HL-60 (cell line): ENCODE data around the gene ZDHHC16.
"Not testable (repeated sequence)": the region's sequence is repeated elsewhere in the genome, so short reads cannot be mapped to it uniquely, and the experiment has no call there.

Source experiments
- DNase-seq, 2 experiments: peaks; one replicate each; pipeline ENCODE4 v3.0.0-alpha.2; 2010 to 2020; ENCODE audit warnings: low read depth in 1 of 2, low spot score in 1 of 2
- H3K27ac ChIP-seq: fragments of 250-450 bp; sonication (Bioruptor Pico); replicated peaks from 2 replicates; pipeline ENCODE4 v1.5.1; 2020; ENCODE audit warnings: mild to moderate bottlenecking, moderate library complexity
- H3K27me3 ChIP-seq: fragments of 250-450 bp; sonication (Bioruptor Pico); 2 replicates; pipeline ENCODE4 v1.5.1; 2021; ENCODE audit warnings: mild to moderate bottlenecking, moderate library complexity; ENCODE audit not compliant: insufficient read depth, poor library complexity, severe bottlenecking
- H3K4me3 ChIP-seq: replicated peaks from 2 replicates; pipeline ENCODE4 v1.5.1; 2011; ENCODE audit warnings: mild to moderate bottlenecking, control low read depth, low read length; ENCODE audit not compliant: insufficient read depth
- GABPA ChIP-seq: IDR thresholded peaks from 2 replicates; pipeline ENCODE4 v1.6.1; 2012; ENCODE audit warnings: low read depth
- POLR2AphosphoS5 ChIP-seq: IDR thresholded peaks from 2 replicates; pipeline ENCODE4 v1.6.1; 2012; ENCODE audit warnings: low read depth
- REST ChIP-seq: IDR thresholded peaks from 2 replicates; pipeline ENCODE4 v1.6.1; 2012; ENCODE audit warnings: low read depth; ENCODE audit not compliant: insufficient replicate concordance
- SPI1 ChIP-seq: IDR thresholded peaks from 2 replicates; pipeline ENCODE4 v1.6.1; 2012; ENCODE audit warnings: low read depth, mild to moderate bottlenecking, borderline replicate concordance
- TF ChIP-seq, protein P1 (sequence below): IDR thresholded peaks from one replicate; pipeline ENCODE4 v1.5.1; 2011; ENCODE audit warnings: low read length, control low read depth, inconsistent platforms; ENCODE audit not compliant: insufficient read depth

ZDHHC16 gene

GRCh38 chr10:97412891-97413304 is 33.1 kb upstream of the ZDHHC16 start:
- H3K27me3 ChIP-seq, result no peaks in the 10 kb centered on the region
- H3K27ac ChIP-seq, result peak overlapping the region; percentile 26; the same call in 1 of the 2 replicates
- TF ChIP-seq POLR2AphosphoS5 (no peak), REST (no peak), GABPA (no peak), SPI1 (no peak)
- TF ChIP-seq, protein P1, sequence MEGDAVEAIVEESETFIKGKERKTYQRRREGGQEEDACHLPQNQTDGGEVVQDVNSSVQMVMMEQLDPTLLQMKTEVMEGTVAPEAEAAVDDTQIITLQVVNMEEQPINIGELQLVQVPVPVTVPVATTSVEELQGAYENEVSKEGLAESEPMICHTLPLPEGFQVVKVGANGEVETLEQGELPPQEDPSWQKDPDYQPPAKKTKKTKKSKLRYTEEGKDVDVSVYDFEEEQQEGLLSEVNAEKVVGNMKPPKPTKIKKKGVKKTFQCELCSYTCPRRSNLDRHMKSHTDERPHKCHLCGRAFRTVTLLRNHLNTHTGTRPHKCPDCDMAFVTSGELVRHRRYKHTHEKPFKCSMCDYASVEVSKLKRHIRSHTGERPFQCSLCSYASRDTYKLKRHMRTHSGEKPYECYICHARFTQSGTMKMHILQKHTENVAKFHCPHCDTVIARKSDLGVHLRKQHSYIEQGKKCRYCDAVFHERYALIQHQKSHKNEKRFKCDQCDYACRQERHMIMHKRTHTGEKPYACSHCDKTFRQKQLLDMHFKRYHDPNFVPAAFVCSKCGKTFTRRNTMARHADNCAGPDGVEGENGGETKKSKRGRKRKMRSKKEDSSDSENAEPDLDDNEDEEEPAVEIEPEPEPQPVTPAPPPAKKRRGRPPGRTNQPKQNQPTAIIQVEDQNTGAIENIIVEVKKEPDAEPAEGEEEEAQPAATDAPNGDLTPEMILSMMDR, result no peak
- no peak overlapping the region for H3K4me3 ChIP-seq
- no peak for DNase-seq

DNA sequence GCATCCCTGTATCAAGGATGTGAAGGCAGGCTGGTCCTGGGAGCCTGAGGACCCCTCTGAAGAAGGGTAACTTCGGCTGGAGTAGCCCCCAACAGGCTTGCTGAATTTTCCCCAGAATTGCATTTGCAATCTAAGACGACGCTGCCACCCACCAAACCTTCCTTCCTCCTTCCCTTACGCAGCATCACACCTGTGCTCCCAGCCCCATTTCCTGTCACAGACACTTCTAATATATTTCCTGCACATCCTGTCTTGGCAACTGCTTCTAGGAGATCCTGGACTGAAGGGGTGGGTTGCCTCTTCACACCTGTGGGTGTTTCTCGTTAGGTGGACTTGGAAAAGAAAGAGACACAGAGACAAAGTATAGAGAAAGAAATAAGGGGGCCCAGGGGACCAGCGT is 29.4 kb upstream of the ZDHHC16 start:
- no peak overlapping the region for H3K27ac ChIP-seq

DNA sequence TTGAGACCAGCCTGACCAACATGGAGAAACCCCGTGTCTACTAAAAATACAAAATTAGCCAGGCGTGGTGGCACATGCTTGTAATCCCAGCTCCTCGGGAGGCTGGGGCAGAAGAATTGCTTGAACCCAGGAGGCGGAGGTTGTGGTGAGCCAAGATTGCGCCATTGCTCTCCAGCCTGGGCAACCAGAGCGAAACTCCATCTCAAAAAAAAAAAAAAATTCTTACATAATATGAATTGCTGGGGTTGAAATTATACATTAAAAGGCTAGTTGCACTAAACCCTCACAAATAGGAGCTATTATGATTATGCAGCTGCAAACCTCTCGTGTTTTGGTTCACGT is 22.2 kb upstream of the ZDHHC16 start:
- peak in 1 of 2 experiments; percentile 91 for DNase-seq
- TF ChIP-seq POLR2AphosphoS5, result 0 out of 2 replicates have a peak, but pooled peaks have one; percentile 39
- H3K27me3 ChIP-seq, H3K4me3 ChIP-seq: not testable (repeated sequence)
- H3K27ac ChIP-seq, result peak overlapping the region; percentile 87

More for the DNA sequence above, 29.4 kb upstream of the ZDHHC16 start:
- no peaks in the 10 kb centered on the region for H3K27me3 ChIP-seq
- H3K4me3 ChIP-seq, result no peak overlapping the region
- TF ChIP-seq SPI1 (no peak), POLR2AphosphoS5 (no peak), REST (no peak), GABPA (no peak)
- TF ChIP-seq, protein P1, result no peak
- no peak for DNase-seq

- Histone ChIP-seq H3K27ac (peak within 1 kb of the TSS; percentile 93), H3K27me3 (no peaks in the 10 kb centered on the region), H3K4me3 (peak within 1 kb of the TSS; percentile 89)
- TF ChIP-seq GABPA, result no peak
- TF ChIP-seq POLR2AphosphoS5, result peak; percentile 66; the same call in 1 of the 2 replicates
- TF ChIP-seq, protein P1, result peak; percentile 73
- peak; percentile 95 to 96 for DNase-seq
Observed at GRCh38 chr10:97425964-97426775, 19.8 kb upstream of the ZDHHC16 start, which contains the start of gene PGAM1. PGAM1 (plus strand) TSS chr10:97426191; CDS start chr10:97426308, 117 bp downstream.
